Jurkat, Clone E6-1 (cell line): ENCODE measurements around the gene CDK6.

ENCODE experiments used
- DNase-seq: peaks from one replicate; pipeline ENCODE4 v3.0.0-alpha.2; 2011; ENCODE audit warnings: low read depth, low spot score
- H3K4me3 ChIP-seq: 2 replicates; pipeline ENCODE4 v1.5.1; 2011; ENCODE audit warnings: mild to moderate bottlenecking, low read length, control low read depth, moderate library complexity

Gene CDK6

DNA sequence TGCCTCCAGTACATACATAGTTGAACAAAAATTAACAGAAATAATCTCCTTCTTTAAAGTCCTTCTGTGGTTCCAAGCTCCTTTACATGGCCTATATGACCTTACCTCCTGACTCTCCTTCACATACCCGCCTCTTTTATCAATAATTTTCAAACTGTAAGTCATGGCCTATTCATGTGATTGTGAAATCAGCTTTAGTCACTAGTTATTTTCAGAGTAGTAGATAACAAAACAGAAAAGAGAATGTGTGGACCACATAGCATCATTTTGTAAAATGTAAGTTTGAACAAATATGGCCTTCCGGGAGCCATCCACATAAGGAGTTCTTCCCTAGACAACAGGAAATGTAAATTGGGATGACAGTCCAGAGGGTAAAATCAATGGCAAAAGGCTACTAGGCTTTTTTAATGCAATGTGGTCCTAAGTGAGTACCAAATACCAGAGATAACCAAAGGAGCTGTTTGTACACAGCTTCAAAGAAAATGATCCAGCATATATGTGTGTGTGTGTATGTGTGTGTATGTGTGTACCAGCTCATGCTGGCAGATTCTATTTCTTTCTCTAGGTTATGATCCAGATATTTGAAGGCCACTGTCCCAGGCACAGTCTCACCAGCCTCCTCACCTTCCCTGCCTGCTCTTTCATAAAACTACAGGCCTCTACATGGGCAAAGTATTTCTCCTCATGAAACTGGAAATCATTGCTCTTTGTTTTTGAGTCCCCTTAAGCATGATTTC lies 233.9 kb downstream of the CDK6 start:
- no peak overlapping the region for H3K4me3 ChIP-seq
- DNase-seq, result no peak

DNA sequence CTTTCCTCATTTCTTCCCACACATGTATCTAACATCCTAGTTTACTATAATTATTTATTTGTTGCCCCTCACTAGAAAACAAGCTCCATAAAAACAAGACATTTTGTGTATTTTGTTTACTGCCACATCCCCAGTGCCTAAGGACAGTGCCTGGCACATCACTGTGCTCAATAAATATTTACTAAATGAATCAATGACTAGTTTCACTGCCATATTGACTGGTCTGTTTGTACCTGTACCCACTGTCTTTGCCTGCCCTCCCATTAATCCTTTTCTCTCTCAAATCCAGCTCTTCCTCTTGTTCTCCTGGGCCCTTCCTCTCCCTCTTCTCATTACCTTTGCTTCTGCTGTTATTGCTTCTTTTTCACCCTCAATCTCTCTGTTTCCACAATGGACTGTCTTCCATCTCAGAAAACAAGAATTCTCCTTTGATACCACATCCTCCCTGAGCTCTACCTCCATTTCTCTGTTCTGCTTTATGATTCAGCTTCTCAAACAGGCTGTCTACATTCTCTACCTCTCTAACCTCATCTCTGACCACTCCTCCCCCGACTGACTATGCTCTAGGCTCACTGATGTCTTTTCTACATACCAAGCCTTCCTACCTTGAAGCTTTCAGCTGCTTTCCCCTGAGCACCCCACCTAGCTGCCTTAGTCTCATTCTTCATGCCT lies 237.9 kb downstream of the CDK6 start:
- no peak for DNase-seq

DNA sequence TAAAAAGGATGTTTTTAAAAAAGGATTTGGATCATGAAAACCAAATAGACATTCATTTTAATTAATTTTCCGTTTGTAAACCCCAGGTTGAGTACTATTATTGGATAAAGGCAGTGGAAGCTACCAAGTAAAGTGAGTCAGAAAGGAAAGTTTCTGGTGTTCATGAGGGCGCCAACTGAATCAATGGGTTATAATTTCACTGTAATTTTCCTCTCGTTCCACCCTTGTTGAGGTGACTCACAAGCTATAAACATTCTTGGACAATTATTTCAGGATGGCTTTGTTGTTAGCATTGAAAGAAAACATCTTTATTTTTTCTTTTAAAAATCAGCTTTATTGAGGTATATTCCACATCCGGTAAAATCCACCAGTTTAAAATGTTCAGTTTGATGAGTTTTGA lies 241.1 kb downstream of the CDK6 start:
- no peak overlapping the region for H3K4me3 ChIP-seq
- no peak for DNase-seq

More for the DNA sequence above, 237.9 kb downstream of the CDK6 start:
- no peak overlapping the region for H3K4me3 ChIP-seq

DNA sequence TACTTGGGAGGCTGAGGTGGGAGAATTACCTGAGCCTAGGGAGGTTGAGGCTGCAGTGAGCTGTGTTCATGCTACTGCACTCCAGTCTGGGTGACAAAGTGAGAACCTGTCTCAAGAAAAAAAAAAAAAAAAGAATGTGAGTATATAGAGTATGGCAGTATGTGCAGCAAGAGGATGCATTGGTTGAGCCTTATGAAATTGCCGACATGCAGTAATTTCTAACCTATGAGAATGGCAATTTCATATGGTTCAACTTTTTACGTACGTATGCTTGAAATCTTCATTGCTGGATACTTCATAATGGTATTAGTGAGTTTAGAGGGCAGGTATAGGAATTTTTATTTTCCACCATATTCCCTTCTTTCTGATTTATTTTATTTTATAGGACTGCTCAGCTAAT lies 241.6 kb downstream of the CDK6 start:
- no peak overlapping the region for H3K4me3 ChIP-seq
- DNase-seq, result no peak

DNA sequence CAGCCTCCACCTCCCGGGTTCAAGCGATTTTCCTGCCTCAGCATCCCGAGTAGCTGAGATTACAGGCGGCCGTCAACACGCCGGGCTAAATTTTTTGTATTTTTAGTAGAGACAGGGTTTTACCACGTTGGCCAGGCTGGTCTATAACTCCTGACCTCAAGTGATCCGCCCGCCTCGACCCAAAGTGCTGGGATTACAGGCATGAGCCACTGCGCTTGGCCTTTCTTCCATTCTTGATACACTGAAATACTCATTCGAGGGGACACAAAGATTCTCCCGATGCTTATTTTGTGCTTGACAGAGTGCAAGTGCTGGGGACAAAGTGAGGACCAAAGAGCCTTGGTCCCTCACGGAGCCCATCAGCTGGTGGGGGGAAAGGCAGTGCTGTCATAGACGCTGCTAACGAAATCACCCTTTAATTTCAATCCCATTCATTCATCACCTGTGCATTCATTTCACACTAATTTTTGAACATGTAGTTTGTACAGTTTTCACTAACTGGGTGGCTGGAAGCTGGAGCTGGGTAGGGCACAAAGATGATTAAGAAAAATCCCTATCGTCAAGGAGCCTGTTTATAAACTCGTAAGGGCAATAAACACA lies 245.6 kb downstream of the CDK6 start:
- H3K4me3 ChIP-seq, result peak overlapping the region; percentile 76
- DNase-seq, result no peak

DNA sequence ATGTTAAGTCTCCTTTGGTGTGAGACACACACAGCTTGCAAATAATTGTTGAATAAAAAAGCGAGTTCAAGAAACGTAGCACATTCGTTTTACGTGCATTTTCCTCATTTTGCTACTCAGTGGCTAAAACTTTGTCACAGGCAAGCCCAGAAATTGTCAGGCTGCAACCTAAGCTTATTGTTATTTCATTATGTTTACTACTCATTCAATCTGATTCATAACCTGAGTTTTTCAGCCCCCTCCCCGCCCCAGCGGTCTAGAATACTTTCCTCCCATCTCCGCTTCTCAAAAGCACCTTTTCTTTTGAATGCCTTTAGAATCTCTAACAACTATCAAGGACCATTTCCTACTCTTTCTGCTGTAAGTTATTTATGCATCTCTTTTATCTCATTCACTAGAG lies 247.3 kb downstream of the CDK6 start:
- H3K4me3 ChIP-seq, result peak overlapping the region; percentile 76

DNA sequence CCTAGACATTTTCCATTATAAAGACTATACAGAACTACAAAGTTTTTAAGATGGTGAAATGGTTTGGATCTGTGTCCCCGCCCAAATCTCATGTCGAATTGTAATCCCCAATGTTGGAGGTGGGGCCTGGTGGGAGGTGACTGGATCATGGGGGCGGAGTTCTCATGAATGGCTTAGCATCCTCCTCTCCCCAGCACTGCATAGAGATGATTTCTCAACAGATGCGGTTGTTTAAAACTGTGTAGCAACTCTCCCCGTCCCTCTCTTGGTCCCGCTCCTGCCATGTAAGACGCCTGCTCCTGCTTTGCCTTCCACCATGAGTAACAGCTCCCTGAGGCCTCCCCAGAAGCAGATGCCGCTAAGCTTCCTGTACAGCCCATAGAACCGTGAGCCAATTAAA lies 247.8 kb downstream of the CDK6 start:
- peak; percentile 95 for DNase-seq
- H3K4me3 ChIP-seq, result peak overlapping the region; percentile 76

More for the DNA sequence above, 247.3 kb downstream of the CDK6 start:
- DNase-seq, result no peak

DNA sequence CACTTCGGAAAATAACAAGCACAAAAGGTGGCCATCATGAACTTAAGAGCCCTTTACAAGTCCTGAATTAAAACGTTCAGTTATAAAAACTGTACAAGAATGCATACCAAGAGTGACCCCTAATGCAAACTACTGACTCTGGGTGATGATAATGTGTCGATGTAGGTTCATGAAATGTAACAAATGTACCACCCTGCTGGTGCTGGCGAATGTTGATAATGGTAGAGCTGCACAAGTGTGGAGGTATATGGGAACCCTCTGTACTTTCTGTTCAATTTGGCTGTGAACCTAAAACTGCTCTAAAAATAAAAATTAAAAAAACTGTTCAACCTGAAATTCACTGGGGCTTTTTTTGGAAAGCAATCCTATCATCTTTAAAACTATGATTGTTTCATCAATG lies 249.5 kb downstream of the CDK6 start:
- no peak for DNase-seq
- H3K4me3 ChIP-seq, result peak overlapping the region; percentile 9; the same call in 1 of the 2 replicates

DNA sequence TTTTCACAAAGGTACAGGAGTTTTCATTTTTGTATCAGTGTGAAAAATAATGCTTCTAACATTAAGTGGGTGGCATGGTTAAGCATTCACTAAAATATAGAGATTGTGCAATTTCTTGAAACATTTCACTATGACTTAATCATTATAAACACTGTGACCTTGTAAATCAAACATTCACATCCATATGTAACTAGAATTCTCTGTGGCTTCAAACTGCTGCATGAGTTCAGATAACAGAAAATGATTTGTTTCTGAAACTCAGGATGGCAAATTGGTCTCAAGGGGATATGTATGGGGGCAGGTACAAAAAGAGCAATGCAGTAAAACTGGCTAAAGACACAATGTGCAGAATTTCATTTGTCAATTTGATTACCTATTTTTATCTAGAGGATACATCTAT lies 250.0 kb downstream of the CDK6 start:
- no peak for DNase-seq
- H3K4me3 ChIP-seq, result peak overlapping the region; percentile 9; the same call in 1 of the 2 replicates

DNA sequence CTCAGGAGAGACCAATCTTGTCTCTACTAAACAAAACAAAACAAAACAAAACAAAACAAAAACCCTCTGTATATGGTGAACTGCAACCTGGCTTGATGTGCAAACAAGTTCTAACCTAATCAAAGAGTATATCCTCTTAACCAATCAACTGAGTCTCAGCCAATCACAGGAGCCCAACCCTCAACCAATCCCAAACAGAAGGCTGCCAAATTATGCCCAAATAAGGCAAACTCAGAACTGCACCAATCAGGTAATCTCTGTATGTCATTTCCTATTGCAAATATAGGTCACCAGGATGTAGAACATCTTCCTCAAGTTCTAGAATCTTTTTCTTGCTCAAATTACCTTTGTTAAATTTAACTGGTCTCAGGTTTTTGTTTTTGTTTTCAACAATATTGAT lies 251.4 kb downstream of the CDK6 start:
- H3K4me3 ChIP-seq, result no peak overlapping the region
- peak; percentile 85 for DNase-seq

DNA sequence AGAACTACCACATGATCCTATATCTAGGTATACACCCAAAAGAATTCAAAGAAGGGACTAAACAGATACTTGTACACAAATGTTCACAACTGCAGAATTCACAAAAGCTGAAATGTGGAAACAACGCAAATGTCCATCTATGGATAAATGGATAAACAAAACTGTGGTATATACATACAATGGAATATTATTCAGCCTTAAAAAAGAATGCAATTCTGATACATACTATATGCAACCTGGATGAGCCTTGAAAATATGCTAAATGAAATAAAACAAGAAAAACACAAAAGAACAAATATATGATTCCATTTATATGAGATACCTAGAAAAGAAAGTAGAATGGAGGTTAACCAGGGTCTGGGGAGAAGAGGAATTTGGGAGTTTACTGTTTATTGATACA lies 253.4 kb downstream of the CDK6 start:
- no peak for DNase-seq

DNA sequence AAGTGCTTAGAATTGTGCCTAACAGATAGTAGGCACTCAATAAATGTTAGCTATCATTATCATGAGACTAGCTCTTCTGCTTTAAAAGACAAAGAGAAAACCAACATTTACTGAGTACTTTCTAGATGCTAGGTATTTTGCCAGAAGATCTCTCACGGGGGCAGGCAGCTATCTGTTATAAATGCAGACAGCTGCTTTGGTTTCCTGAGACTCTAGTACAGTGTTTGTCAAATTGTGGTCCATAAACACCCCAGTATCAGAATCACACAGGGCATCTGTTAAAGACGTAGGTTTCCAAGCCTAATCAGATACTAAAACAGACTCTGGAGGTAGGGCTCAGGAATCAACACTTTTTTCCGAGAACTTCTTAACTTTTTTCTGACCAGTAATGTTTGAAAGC lies 260.1 kb downstream of the CDK6 start:
- no peak overlapping the region for H3K4me3 ChIP-seq
- DNase-seq, result no peak

More for the DNA sequence above, 253.4 kb downstream of the CDK6 start:
- no peak overlapping the region for H3K4me3 ChIP-seq

DNA sequence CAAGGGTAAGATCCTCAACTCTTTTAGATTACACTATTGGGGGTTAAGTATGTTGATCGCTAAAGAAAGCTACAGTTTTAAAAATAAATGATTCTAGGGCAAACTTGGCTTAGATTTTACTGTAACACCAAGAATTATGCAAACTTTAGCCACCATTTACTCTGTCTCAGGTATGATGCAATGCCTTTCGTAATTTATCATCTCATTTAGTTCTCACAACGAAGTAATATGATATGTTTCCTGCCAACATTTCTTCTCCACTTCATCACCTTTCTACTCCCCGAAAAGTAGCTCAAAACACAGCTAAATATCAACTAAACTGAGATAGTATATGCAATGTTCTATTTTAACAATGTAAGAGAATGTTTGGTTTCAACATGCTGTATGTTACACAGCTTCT lies 267.2 kb downstream of the CDK6 start:
- H3K4me3 ChIP-seq, result no peak overlapping the region
- DNase-seq, result no peak

DNA sequence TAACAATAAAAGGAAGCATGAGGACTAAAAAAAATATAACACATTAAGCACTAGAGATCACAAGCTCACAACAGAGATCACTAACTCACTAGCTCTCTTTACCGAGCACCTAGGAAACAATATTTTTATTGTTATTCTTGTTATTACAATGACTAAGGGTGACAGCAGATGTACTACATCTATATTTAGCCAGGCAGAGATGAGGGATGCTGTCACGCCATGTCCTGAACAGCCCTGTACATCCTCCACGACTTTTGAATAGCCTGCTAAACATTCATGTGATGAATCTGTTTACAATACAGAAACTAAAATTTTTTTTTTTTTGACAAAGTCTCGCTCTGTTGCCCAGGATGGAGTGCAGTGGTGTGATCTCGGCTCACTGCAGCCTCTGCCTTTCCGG lies 268.9 kb downstream of the CDK6 start:
- DNase-seq, result no peak
- no peak overlapping the region for H3K4me3 ChIP-seq

DNA sequence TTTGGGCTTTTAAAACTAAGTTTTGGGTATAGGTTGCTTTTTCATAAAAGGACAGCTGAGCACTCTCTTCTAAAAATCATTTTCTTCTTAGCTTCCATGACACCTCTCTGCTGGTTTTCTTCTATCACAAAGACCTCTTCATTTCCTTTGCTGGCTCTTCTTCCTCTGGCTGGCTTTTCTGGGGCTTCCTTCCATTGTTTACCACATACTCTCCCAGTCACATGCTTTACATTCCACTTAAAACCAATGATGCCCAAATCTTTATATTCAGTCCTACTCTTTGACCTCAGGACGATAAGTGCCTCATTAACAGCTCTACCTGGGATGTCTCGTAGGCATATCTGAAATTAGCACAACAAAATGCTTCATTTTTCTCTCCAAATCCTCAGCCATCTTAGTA lies 273.0 kb downstream of the CDK6 start:
- no peak overlapping the region for H3K4me3 ChIP-seq
- no peak for DNase-seq

DNA sequence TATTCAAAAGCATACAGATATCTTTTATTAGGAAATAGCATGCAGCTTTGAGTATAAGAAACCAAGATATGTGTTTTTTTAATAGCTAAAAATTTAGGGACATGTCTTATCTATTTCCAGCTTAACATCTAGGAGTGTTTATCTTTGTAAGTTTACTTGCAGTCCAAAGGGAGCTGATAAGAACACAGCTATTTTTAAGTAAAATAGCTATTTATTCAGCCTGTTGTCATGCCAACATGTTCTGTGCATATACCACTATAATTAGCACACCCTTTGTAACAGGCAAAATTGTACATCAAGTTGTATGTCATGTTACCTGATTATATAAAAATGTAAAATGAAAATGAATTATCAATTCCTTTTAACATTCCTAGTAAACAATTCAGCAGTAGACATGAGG lies 275.8 kb downstream of the CDK6 start:
- DNase-seq, result no peak
- no peak overlapping the region for H3K4me3 ChIP-seq

DNA sequence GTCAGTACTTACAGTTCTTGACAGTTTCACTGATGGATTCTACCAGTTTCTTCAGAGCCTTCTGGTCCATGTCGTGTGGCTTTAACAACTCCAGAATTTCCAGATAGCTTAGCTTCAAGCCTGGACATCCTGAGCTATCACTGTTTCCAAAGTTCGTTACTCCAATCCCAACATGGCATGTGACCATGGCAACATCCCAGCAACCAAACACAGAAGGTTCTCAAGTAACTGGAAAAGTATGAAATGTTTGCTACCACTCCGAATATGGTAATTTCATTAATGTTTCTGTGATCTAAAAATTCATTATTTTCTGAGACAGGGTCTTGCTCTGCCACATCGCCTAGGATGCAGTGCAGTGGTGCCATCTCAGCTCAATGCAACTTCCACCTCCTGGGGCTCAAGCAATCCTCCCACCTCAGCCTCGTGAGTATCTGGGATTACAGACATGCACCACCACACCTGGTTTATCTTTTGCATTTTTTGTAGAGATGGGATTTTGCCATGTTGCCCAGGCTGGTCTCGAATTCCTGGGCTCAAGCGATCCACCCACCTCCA lies 278.5 kb downstream of the CDK6 start:
- H3K4me3 ChIP-seq, result no peak overlapping the region
- DNase-seq, result no peak

DNA sequence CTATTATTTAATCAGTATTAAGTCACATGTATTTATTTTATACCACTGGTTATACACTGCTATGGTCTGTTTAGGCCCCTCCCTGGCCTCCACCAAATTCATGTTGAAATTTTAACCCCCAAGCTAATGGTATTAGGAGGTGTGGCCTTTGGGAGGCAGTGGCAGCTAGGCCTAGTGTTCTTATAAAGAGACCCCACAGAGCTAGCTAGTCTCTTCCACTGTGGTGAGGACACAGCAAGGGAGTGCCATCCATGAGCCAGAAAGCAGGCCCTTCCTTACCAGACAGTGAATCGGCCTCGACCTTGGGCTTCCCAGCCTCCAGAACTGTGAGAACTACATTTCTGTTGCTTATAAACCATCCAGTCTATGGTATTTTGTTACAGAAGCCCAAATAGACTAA lies 279.1 kb downstream of the CDK6 start:
- H3K4me3 ChIP-seq, result no peak overlapping the region
- no peak for DNase-seq
